ENCODE results near the gene JTB. TPM values are rescaled to one million over a fixed set of nuclear protein-coding genes. Genes with fewer than 3 reads are reported as not detected.

The JTB gene
- polyA plus RNA-seq, 1 donor from 2014 or later = 257 TPM

- H3F3A ChIP-seq (ENCODE audit: insufficient read depth, low read length, poor library complexity, severe bottlenecking) = peaks cover 4% of the 10 kb centered on the region
- no peaks in the 10 kb centered on the region for H3K9me3 ChIP-seq (ENCODE audit: low read length)
- no peaks in the 10 kb centered on the region for H3K27me3 ChIP-seq (ENCODE audit: insufficient read depth, low read depth, low read length)
- no peak overlapping the region for H3K4me3 ChIP-seq (ENCODE audit: low read length)
- no peaks in the 10 kb centered on the region for H4K20me1 ChIP-seq (ENCODE audit: insufficient read depth)
- H2AFZ ChIP-seq (ENCODE audit: low read depth, low read length) = no peak overlapping the region
- no peak overlapping the region for H3K4me2 ChIP-seq (ENCODE audit: low read length)
- no peaks in the 10 kb centered on the region for H3K36me3 ChIP-seq (ENCODE audit: insufficient read depth, low read length)
- no peak overlapping the region for H3K27ac ChIP-seq (ENCODE audit: low read length)
- no peaks in the 10 kb centered on the region for H3K79me2 ChIP-seq (replicated peaks; ENCODE audit: insufficient read depth, low read length)
- TF ChIP-seq RAD21 (conservative IDR thresholded peaks at IDR 0.05) = no peak
- no peak for TF ChIP-seq CTCF (IDR thresholded peaks at IDR 0.05; ENCODE audit: poor library complexity, severe bottlenecking)
- no peak for TF ChIP-seq REST (IDR thresholded peaks at IDR 0.05; ENCODE audit: borderline replicate concordance)
- TF ChIP-seq EZH2 (IDR thresholded peaks at IDR 0.05; ENCODE audit: borderline replicate concordance, insufficient read depth, low read length, poor library complexity, severe bottlenecking) = no peak
- no peak for TF ChIP-seq POLR2AphosphoS5 (IDR thresholded peaks at IDR 0.05)
- no peak for TF ChIP-seq TAF1 (IDR thresholded peaks at IDR 0.05; ENCODE audit: low read depth)
- TF ChIP-seq SMC3 (conservative IDR thresholded peaks at IDR 0.05; ENCODE audit: poor library complexity) = no peak
- no peak for TF ChIP-seq MXI1 (conservative IDR thresholded peaks at IDR 0.05; ENCODE audit: poor library complexity, severe bottlenecking)
- no peak for TF ChIP-seq EP300 (conservative IDR thresholded peaks at IDR 0.05; ENCODE audit: poor library complexity, severe bottlenecking)
- no peak overlapping the region for H3K9ac ChIP-seq (ENCODE audit: low read length)
- no peaks in the 10 kb centered on the region for H3K9me2 ChIP-seq (ENCODE audit: insufficient read depth, low read length)
Observed at GRCh38 chr1:153928245-153928644, 49.2 kb downstream of the JTB start.

GRCh38 chr1:153926405-153926804 is 51.1 kb downstream of the JTB start:
- no peak overlapping the region for H3K4me2 ChIP-seq (ENCODE audit: low read length)
- H2AFZ ChIP-seq (ENCODE audit: low read depth, low read length) = no peak overlapping the region
- no peak overlapping the region for H3K9ac ChIP-seq (ENCODE audit: low read length)
- no peaks in the 10 kb centered on the region for H3K9me2 ChIP-seq (ENCODE audit: insufficient read depth, low read length)
- TF ChIP-seq EZH2 (IDR thresholded peaks at IDR 0.05; ENCODE audit: borderline replicate concordance, insufficient read depth, low read length, poor library complexity, severe bottlenecking) (no peak), CTCF (IDR thresholded peaks at IDR 0.05; ENCODE audit: poor library complexity, severe bottlenecking) (no peak), REST (IDR thresholded peaks at IDR 0.05; ENCODE audit: borderline replicate concordance) (no peak), TAF1 (IDR thresholded peaks at IDR 0.05; ENCODE audit: low read depth) (no peak), RAD21 (conservative IDR thresholded peaks at IDR 0.05) (no peak), EP300 (conservative IDR thresholded peaks at IDR 0.05; ENCODE audit: poor library complexity, severe bottlenecking) (no peak), POLR2AphosphoS5 (IDR thresholded peaks at IDR 0.05) (no peak), SMC3 (conservative IDR thresholded peaks at IDR 0.05; ENCODE audit: poor library complexity) (no peak), MXI1 (conservative IDR thresholded peaks at IDR 0.05; ENCODE audit: poor library complexity, severe bottlenecking) (no peak)
- H3K27me3 ChIP-seq (ENCODE audit: insufficient read depth, low read depth, low read length) = no peaks in the 10 kb centered on the region
- H3K27ac ChIP-seq (ENCODE audit: low read length) = no peak overlapping the region
- H3K9me3 ChIP-seq (ENCODE audit: low read length) = no peaks in the 10 kb centered on the region
- H3K79me2 ChIP-seq (replicated peaks; ENCODE audit: insufficient read depth, low read length) = peaks cover 8% of the 10 kb centered on the region
- H3F3A ChIP-seq (ENCODE audit: insufficient read depth, low read length, poor library complexity, severe bottlenecking) = peaks cover 4% of the 10 kb centered on the region
- peaks cover 2% of the 10 kb centered on the region for H4K20me1 ChIP-seq (ENCODE audit: insufficient read depth)
- no peak overlapping the region for H3K4me3 ChIP-seq (ENCODE audit: low read length)
- H3K36me3 ChIP-seq (ENCODE audit: insufficient read depth, low read length) = no peaks in the 10 kb centered on the region

Measured in neural cell (in vitro differentiated cells).